ENCODE results near the gene AGO3. TPM values are rescaled to one million over a fixed set of nuclear protein-coding genes. Genes with fewer than 3 reads are reported as not detected.

Gene AGO3
- total RNA-seq (2021; fragmentation: NEBNext Ultra II Directional; extraction: Animal tissue kit (Norgen Biotek cat#: 25700)): 10 to 100 TPM; 18.3 to 24.0 (median 21.4) TPM
- long read RNA-seq, full-length matches to known transcripts: 4 of 17 reads
- long read RNA-seq, partial matches to known transcripts: 2 of 17 reads
- long read RNA-seq, other reads (novel, unspliced or antisense): 11 of 17 reads

- Mint-ChIP-seq H3K9me3 (no peaks in the 10 kb centered on the region), H3K4me3 (peak within 1 kb of the TSS; percentile 96), H3K27ac (peak within 1 kb of the TSS; percentile 96), H3K4me1 (ENCODE audit: low read depth) (peaks cover 44% of the 10 kb centered on the region), H3K36me3 (ENCODE audit: low read depth) (no peaks in the 10 kb centered on the region), H3K27me3 (ENCODE audit: insufficient read depth) (no peaks in the 10 kb centered on the region; the same call in 1 of the 2 replicates)
- peak; percentile 69 for DNase-seq
- no peak for TF ChIP-seq CTCF (IDR thresholded peaks at IDR 0.05)
Observed at GRCh38 chr1:35930593-35931445, at the start of gene AGO3. Gene AGO3, plus strand, starts transcription at chr1:35931105. Its CDS starts 322 bp downstream, at chr1:35931427.

- no peak for DNase-seq
- H3K27me3 Mint-ChIP-seq (ENCODE audit: insufficient read depth): 0 out of 2 replicates have a peak, but pooled peaks cover 5% of the 10 kb centered on the region
- H3K9me3 Mint-ChIP-seq: no peaks in the 10 kb centered on the region
- H3K27ac Mint-ChIP-seq: no peak overlapping the region
- no peak for TF ChIP-seq CTCF (IDR thresholded peaks at IDR 0.05)
- H3K4me3 Mint-ChIP-seq: peak overlapping the region; percentile 2; the same call in 1 of the 2 replicates
- H3K4me1 Mint-ChIP-seq (ENCODE audit: low read depth): peaks cover 36% of the 10 kb centered on the region
- no peaks in the 10 kb centered on the region for H3K36me3 Mint-ChIP-seq (ENCODE audit: low read depth)
Observed at GRCh38 chr1:35881850-35882273, 49.0 kb upstream of the AGO3 start.

- Mint-ChIP-seq H3K27me3 (ENCODE audit: insufficient read depth) (0 out of 2 replicates have a peak, but pooled peaks cover 5% of the 10 kb centered on the region), H3K36me3 (ENCODE audit: low read depth) (no peaks in the 10 kb centered on the region), H3K9me3 (no peaks in the 10 kb centered on the region), H3K27ac (no peak overlapping the region), H3K4me1 (ENCODE audit: low read depth) (peaks cover 43% of the 10 kb centered on the region), H3K4me3 (peak overlapping the region; percentile 2; the same call in 1 of the 2 replicates)
- DNase-seq: no peak
- TF ChIP-seq CTCF (IDR thresholded peaks at IDR 0.05): no peak
Observed at GRCh38 chr1:35882586-35882944, 48.3 kb upstream of the AGO3 start.

- Mint-ChIP-seq H3K9me3 (no peaks in the 10 kb centered on the region), H3K4me3 (peak within 1 kb of the TSS; percentile 93), H3K36me3 (ENCODE audit: low read depth) (no peaks in the 10 kb centered on the region), H3K27ac (peak within 1 kb of the TSS; percentile 60), H3K4me1 (ENCODE audit: low read depth) (peaks cover 44% of the 10 kb centered on the region), H3K27me3 (ENCODE audit: insufficient read depth) (0 out of 2 replicates have a peak, but pooled peaks cover 5% of the 10 kb centered on the region)
- peak; percentile 97 for TF ChIP-seq CTCF (IDR thresholded peaks at IDR 0.05)
- DNase-seq: peak; percentile 89
Observed at GRCh38 chr1:35882945-35883634, 47.8 kb upstream of the AGO3 start, which contains the start of gene AGO1. Gene AGO1, plus strand, starts transcription at chr1:35883209. Its CDS starts 213 bp downstream, at chr1:35883422.

- Mint-ChIP-seq H3K4me1 (ENCODE audit: low read depth) (peaks cover 44% of the 10 kb centered on the region), H3K27me3 (ENCODE audit: insufficient read depth) (0 out of 2 replicates have a peak, but pooled peaks cover 5% of the 10 kb centered on the region), H3K27ac (peak overlapping the region; percentile 60), H3K36me3 (ENCODE audit: low read depth) (no peaks in the 10 kb centered on the region; the same call in 1 of the 2 replicates), H3K4me3 (peak overlapping the region; percentile 93), H3K9me3 (no peaks in the 10 kb centered on the region)
- peak; percentile 2 for DNase-seq
- TF ChIP-seq CTCF (IDR thresholded peaks at IDR 0.05): no peak
Observed at GRCh38 chr1:35883635-35884101, 47.2 kb upstream of the AGO3 start.
